ENCODE measurements around the gene INSRR. TPM values are rescaled to one million over a fixed set of nuclear protein-coding genes. Genes with fewer than 3 reads are reported as not detected.

The INSRR gene
- polyA plus RNA-seq, 3 donors, result not detected

- H3K4me2 ChIP-seq (replicated peaks; ENCODE audit: extremely low read depth, low read length, poor library complexity, severe bottlenecking), result no peak overlapping the region
- H3K9me3 ChIP-seq (replicated peaks in 1 of 2; ENCODE audit: control insufficient read depth in 1 of 2, insufficient read depth in 1 of 2, low read length in 2 of 2), result peaks cover 0 to 8% of the 10 kb centered on the region in 2 donors
- peaks cover 0 to 5% of the 10 kb centered on the region in 2 donors for H3K36me3 Mint-ChIP-seq
- TF ChIP-seq, protein P1, sequence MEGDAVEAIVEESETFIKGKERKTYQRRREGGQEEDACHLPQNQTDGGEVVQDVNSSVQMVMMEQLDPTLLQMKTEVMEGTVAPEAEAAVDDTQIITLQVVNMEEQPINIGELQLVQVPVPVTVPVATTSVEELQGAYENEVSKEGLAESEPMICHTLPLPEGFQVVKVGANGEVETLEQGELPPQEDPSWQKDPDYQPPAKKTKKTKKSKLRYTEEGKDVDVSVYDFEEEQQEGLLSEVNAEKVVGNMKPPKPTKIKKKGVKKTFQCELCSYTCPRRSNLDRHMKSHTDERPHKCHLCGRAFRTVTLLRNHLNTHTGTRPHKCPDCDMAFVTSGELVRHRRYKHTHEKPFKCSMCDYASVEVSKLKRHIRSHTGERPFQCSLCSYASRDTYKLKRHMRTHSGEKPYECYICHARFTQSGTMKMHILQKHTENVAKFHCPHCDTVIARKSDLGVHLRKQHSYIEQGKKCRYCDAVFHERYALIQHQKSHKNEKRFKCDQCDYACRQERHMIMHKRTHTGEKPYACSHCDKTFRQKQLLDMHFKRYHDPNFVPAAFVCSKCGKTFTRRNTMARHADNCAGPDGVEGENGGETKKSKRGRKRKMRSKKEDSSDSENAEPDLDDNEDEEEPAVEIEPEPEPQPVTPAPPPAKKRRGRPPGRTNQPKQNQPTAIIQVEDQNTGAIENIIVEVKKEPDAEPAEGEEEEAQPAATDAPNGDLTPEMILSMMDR (IDR thresholded peaks at IDR 0.05), result no peak
- no peak overlapping the region for H3K4me3 ChIP-seq (replicated peaks in 1 of 3; ENCODE audit: low read depth in 2 of 3, low read length in 3 of 3)
- H3K27ac Mint-ChIP-seq, result no peak overlapping the region
- H3K36me3 ChIP-seq (replicated peaks in 1 of 2; ENCODE audit: control insufficient read depth in 1 of 2, insufficient read depth in 2 of 2, low read length in 2 of 2), result no peaks in the 10 kb centered on the region
- H3K4me3 Mint-ChIP-seq, result peak overlapping the region in 1 of 2 donors; percentile 76
- H3K4me1 ChIP-seq (ENCODE audit: control insufficient read depth in 1 of 2, insufficient read depth in 2 of 2, low read length in 2 of 2), result peaks cover 5 to 15% of the 10 kb centered on the region in 2 donors
- H3K9ac ChIP-seq (ENCODE audit: insufficient read depth, low read length, poor library complexity, severe bottlenecking), result no peak overlapping the region
- H3K9me3 Mint-ChIP-seq, result peaks cover 0 to 6% (median 0%) of the 10 kb centered on the region in 7 donors
- no peak for DNase-seq
- no peaks in the 10 kb centered on the region for H3K79me2 ChIP-seq (ENCODE audit: insufficient read depth, low read length)
- no peak overlapping the region for H3K27ac ChIP-seq (ENCODE audit: low read depth in 1 of 2, low read length in 2 of 2)
- 50% methylated on average over 5 of the region's 5 CpGs for WGBS (ENCODE audit: insufficient coverage)
- peaks cover 44 to 73% of the 10 kb centered on the region in 2 donors for H3K27me3 ChIP-seq (ENCODE audit: control insufficient read depth in 2 of 2, insufficient read depth in 2 of 2, low read length in 2 of 2)
- peaks cover 65 to 79% (median 71%) of the 10 kb centered on the region in 3 donors for H3K27me3 Mint-ChIP-seq (ENCODE audit: low read depth in 3 of 3)
- no peaks in the 10 kb centered on the region for H4K20me1 ChIP-seq (ENCODE audit: insufficient read depth, low read length)
- H2AFZ ChIP-seq (ENCODE audit: insufficient read depth, low read depth, low read length, poor library complexity, severe bottlenecking), result no peak overlapping the region
- H3K4me1 Mint-ChIP-seq, result peaks cover 15% of the 10 kb centered on the region
- intact Hi-C loops (cut with micrococcal nuclease), result loop anchor here (10.0 kb wide), 2 partner anchors 64 to 164 kb away; no protein-coding TSS in a partner anchor
Measured at GRCh38 chr1:156858555-156858956, 361 bp downstream of the INSRR start.

GRCh38 chr1:156857532-156857931 lies 1.4 kb downstream of the INSRR start:
- H3K27ac Mint-ChIP-seq, result no peak overlapping the region
- peaks cover 42 to 67% of the 10 kb centered on the region in 2 donors for H3K27me3 ChIP-seq (ENCODE audit: control insufficient read depth in 2 of 2, insufficient read depth in 2 of 2, low read length in 2 of 2)

More at GRCh38 chr1:156857532-156857931, 1.4 kb downstream of the INSRR start:
- H3K4me3 ChIP-seq (replicated peaks in 1 of 3; ENCODE audit: low read depth in 2 of 3, low read length in 3 of 3), result no peak overlapping the region
- no peak for DNase-seq
- peaks cover 5 to 15% of the 10 kb centered on the region in 2 donors for H3K4me1 ChIP-seq (ENCODE audit: control insufficient read depth in 1 of 2, insufficient read depth in 2 of 2, low read length in 2 of 2)
- H3K9ac ChIP-seq (ENCODE audit: insufficient read depth, low read length, poor library complexity, severe bottlenecking), result no peak overlapping the region
- intact Hi-C loops (cut with micrococcal nuclease), result loop anchor here (10.0 kb wide), 2 partner anchors 63 to 163 kb away; no protein-coding TSS in a partner anchor
- peak overlapping the region in 1 of 2 donors; percentile 76 for H3K4me3 Mint-ChIP-seq
- peaks cover 0 to 5% of the 10 kb centered on the region in 2 donors for H3K36me3 Mint-ChIP-seq
- peaks cover 15% of the 10 kb centered on the region for H3K4me1 Mint-ChIP-seq
- peaks cover 62 to 73% (median 63%) of the 10 kb centered on the region in 3 donors for H3K27me3 Mint-ChIP-seq (ENCODE audit: low read depth in 3 of 3)
- H3K27ac ChIP-seq (ENCODE audit: low read depth in 1 of 2, low read length in 2 of 2), result no peak overlapping the region
- no CpG with 5 or more reads among the region's 3 CpGs for WGBS (ENCODE audit: insufficient coverage)
- TF ChIP-seq, protein P1 (IDR thresholded peaks at IDR 0.05), result no peak
- H3K79me2 ChIP-seq (ENCODE audit: insufficient read depth, low read length), result no peaks in the 10 kb centered on the region
- H3K4me2 ChIP-seq (replicated peaks; ENCODE audit: extremely low read depth, low read length, poor library complexity, severe bottlenecking), result no peak overlapping the region
- H3K36me3 ChIP-seq (replicated peaks in 1 of 2; ENCODE audit: control insufficient read depth in 1 of 2, insufficient read depth in 2 of 2, low read length in 2 of 2), result no peaks in the 10 kb centered on the region
- H2AFZ ChIP-seq (ENCODE audit: insufficient read depth, low read depth, low read length, poor library complexity, severe bottlenecking), result no peak overlapping the region
- no peaks in the 10 kb centered on the region for H4K20me1 ChIP-seq (ENCODE audit: insufficient read depth, low read length)
- peaks cover 0 to 8% of the 10 kb centered on the region in 2 donors for H3K9me3 ChIP-seq (replicated peaks in 1 of 2; ENCODE audit: control insufficient read depth in 1 of 2, insufficient read depth in 1 of 2, low read length in 2 of 2)
- H3K9me3 Mint-ChIP-seq, result peaks cover 0 to 6% (median 0%) of the 10 kb centered on the region in 7 donors

All from CD14-positive monocyte (primary cell).